Ishikawa (cell line): ENCODE data around the gene TOMM7.

ENCODE experiments used
- CEBPB ChIP-seq: IDR thresholded peaks from 2 replicates; pipeline ENCODE4 v1.6.1; 2012
- CREB1 ChIP-seq: IDR thresholded peaks from 2 replicates; pipeline ENCODE4 v1.6.1; 2012; ENCODE audit warnings: low read depth
- EGR1 ChIP-seq: IDR thresholded peaks from 2 replicates; pipeline ENCODE4 v1.6.1; 2012
- EP300 ChIP-seq: IDR thresholded peaks from 2 replicates; pipeline ENCODE4 v1.6.1; 2012; ENCODE audit warnings: borderline replicate concordance
- FOXM1 ChIP-seq: IDR thresholded peaks from 2 replicates; pipeline ENCODE4 v1.6.1; 2012; ENCODE audit warnings: low read depth, borderline replicate concordance
- NFIC ChIP-seq: IDR thresholded peaks from 2 replicates; pipeline ENCODE4 v1.6.1; 2012
- RAD21 ChIP-seq: IDR thresholded peaks from 2 replicates; pipeline ENCODE4 v1.6.1; 2012; ENCODE audit warnings: low read depth
- TAF1 ChIP-seq: IDR thresholded peaks from 2 replicates; pipeline ENCODE4 v1.6.1; 2012; ENCODE audit warnings: low read depth, mild to moderate bottlenecking
- TCF12 ChIP-seq: IDR thresholded peaks from 2 replicates; pipeline ENCODE4 v1.6.1; 2012; ENCODE audit warnings: low read depth
- YY1 ChIP-seq: IDR thresholded peaks from 2 replicates; pipeline ENCODE4 v1.6.1; 2012; ENCODE audit warnings: low read depth
- ZBTB7A ChIP-seq: IDR thresholded peaks from 2 replicates; pipeline ENCODE4 v1.6.1; 2012; ENCODE audit warnings: low read depth
- TF ChIP-seq, protein P1 (sequence below): IDR thresholded peaks from 2 replicates; pipeline ENCODE4 v1.6.1; 2012
- TF ChIP-seq, protein P2 (sequence below): IDR thresholded peaks from 2 replicates; pipeline ENCODE4 v1.6.1; 2012
- TF ChIP-seq, protein P3 (sequence below): IDR thresholded peaks from 2 replicates; pipeline ENCODE4 v1.6.1; 2012; ENCODE audit warnings: low read depth, mild to moderate bottlenecking

- no peak for TF ChIP-seq YY1
- TF ChIP-seq, protein P1, sequence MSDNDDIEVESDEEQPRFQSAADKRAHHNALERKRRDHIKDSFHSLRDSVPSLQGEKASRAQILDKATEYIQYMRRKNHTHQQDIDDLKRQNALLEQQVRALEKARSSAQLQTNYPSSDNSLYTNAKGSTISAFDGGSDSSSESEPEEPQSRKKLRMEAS: no peak
- no peak for TF ChIP-seq EP300
- TF ChIP-seq TAF1: no peak
- TF ChIP-seq NFIC: no peak
- no peak for TF ChIP-seq ZBTB7A
- no peak for TF ChIP-seq EGR1
- TF ChIP-seq, protein P2, sequence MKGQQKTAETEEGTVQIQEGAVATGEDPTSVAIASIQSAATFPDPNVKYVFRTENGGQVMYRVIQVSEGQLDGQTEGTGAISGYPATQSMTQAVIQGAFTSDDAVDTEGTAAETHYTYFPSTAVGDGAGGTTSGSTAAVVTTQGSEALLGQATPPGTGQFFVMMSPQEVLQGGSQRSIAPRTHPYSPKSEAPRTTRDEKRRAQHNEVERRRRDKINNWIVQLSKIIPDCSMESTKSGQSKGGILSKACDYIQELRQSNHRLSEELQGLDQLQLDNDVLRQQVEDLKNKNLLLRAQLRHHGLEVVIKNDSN: no peak
- peak; percentile 29; the same call in 1 of the 2 replicates for TF ChIP-seq RAD21
- TF ChIP-seq, protein P3, sequence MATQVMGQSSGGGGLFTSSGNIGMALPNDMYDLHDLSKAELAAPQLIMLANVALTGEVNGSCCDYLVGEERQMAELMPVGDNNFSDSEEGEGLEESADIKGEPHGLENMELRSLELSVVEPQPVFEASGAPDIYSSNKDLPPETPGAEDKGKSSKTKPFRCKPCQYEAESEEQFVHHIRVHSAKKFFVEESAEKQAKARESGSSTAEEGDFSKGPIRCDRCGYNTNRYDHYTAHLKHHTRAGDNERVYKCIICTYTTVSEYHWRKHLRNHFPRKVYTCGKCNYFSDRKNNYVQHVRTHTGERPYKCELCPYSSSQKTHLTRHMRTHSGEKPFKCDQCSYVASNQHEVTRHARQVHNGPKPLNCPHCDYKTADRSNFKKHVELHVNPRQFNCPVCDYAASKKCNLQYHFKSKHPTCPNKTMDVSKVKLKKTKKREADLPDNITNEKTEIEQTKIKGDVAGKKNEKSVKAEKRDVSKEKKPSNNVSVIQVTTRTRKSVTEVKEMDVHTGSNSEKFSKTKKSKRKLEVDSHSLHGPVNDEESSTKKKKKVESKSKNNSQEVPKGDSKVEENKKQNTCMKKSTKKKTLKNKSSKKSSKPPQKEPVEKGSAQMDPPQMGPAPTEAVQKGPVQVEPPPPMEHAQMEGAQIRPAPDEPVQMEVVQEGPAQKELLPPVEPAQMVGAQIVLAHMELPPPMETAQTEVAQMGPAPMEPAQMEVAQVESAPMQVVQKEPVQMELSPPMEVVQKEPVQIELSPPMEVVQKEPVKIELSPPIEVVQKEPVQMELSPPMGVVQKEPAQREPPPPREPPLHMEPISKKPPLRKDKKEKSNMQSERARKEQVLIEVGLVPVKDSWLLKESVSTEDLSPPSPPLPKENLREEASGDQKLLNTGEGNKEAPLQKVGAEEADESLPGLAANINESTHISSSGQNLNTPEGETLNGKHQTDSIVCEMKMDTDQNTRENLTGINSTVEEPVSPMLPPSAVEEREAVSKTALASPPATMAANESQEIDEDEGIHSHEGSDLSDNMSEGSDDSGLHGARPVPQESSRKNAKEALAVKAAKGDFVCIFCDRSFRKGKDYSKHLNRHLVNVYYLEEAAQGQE: no peak
- no peak for TF ChIP-seq CEBPB
- TF ChIP-seq TCF12: no peak
- TF ChIP-seq FOXM1: no peak
- no peak for TF ChIP-seq CREB1
Measured at GRCh38 chr7:22860784-22861482, 38.3 kb upstream of the TOMM7 start.
